ENCODE results near the gene PHRF1. TPM values are rescaled to one million over a fixed set of nuclear protein-coding genes. Genes with fewer than 3 reads are reported as not detected.

PHRF1 gene
- total RNA-seq, 2 donors from 2014 or later, result 12.4 to 14.2 TPM

- H3K4me3 ChIP-seq, result no peak overlapping the region
- TF ChIP-seq, protein P1, sequence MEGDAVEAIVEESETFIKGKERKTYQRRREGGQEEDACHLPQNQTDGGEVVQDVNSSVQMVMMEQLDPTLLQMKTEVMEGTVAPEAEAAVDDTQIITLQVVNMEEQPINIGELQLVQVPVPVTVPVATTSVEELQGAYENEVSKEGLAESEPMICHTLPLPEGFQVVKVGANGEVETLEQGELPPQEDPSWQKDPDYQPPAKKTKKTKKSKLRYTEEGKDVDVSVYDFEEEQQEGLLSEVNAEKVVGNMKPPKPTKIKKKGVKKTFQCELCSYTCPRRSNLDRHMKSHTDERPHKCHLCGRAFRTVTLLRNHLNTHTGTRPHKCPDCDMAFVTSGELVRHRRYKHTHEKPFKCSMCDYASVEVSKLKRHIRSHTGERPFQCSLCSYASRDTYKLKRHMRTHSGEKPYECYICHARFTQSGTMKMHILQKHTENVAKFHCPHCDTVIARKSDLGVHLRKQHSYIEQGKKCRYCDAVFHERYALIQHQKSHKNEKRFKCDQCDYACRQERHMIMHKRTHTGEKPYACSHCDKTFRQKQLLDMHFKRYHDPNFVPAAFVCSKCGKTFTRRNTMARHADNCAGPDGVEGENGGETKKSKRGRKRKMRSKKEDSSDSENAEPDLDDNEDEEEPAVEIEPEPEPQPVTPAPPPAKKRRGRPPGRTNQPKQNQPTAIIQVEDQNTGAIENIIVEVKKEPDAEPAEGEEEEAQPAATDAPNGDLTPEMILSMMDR (IDR thresholded peaks at IDR 0.05), result no peak
- no peaks in the 10 kb centered on the region for H3K9me3 ChIP-seq
- H3K36me3 ChIP-seq, result peaks cover 24% of the 10 kb centered on the region
- no peak for DNase-seq (ENCODE audit: low spot score)
- no peaks in the 10 kb centered on the region for H3K27me3 ChIP-seq
- peaks cover 0 to 10% of the 10 kb centered on the region in 2 donors for H3K4me1 ChIP-seq
- no peak overlapping the region for H3K27ac ChIP-seq
These were observed 84.6 kb downstream of the PHRF1 start for GRCh38 chr11:660681-661444.

MicroRNAs within 50 kb of the gene (microRNA counts, 767-probe panel; counts per million panel counts)
- microRNA hsa-miR-210, result 0 to 1,387 counts per million in 2 donors

Small RNAs within 50 kb of the gene (microRNA-seq; reads per million reads assigned to microRNA genes)
- gene MIR210 (ENCODE audit: borderline number of aligned reads in 2 of 2, borderline replicate concordance in 1 of 2), result 118 to 158 reads per million in 2 donors

Other genes with a start within 250 kb of the PHRF1 start
- gene B4GALNT4, start 207.0 kb upstream of the PHRF1 start, total RNA-seq, result under 1 TPM in 1 of 2 donors, not detected in 1; 0.39 TPM
- 1 to 10 TPM in 1 of 2 donors, under 1 TPM in 1; 0.43 to 1.0 TPM for gene PKP3, start 182.3 kb upstream of the PHRF1 start, total RNA-seq
- gene SIGIRR, start 161.5 kb upstream of the PHRF1 start, total RNA-seq, result 10 to 100 TPM; 26.6 to 33.3 TPM
- gene ANO9, start 134.5 kb upstream of the PHRF1 start, total RNA-seq, result under 1 TPM; 0.11 to 0.75 TPM
- 10 to 100 TPM; 26.8 to 32.5 TPM for gene PTDSS2, start 126.2 kb upstream of the PHRF1 start, total RNA-seq
- 100 to 1,000 TPM; 185 to 248 TPM for gene RNH1, start 69.2 kb upstream of the PHRF1 start, total RNA-seq
- gene HRAS, start 40.9 kb upstream of the PHRF1 start, total RNA-seq, result 10 to 100 TPM; 31.7 to 48.1 TPM
- under 1 TPM; 0.12 to 0.15 TPM for gene LRRC56, start 38.9 kb upstream of the PHRF1 start, total RNA-seq
- under 1 TPM; 0.33 to 0.86 TPM for gene LMNTD2, start 15.7 kb upstream of the PHRF1 start, total RNA-seq
- gene RASSF7, start 15.5 kb upstream of the PHRF1 start, total RNA-seq, result 10 to 100 TPM in 1 of 2 donors, 1 to 10 TPM in 1; 8.5 to 13.0 TPM
- 10 to 100 TPM in 1 of 2 donors, 1 to 10 TPM in 1; 9.6 to 14.9 TPM for gene IRF7, start 39.5 kb downstream of the PHRF1 start, total RNA-seq
- gene CDHR5, start 48.5 kb downstream of the PHRF1 start, total RNA-seq, result not detected
- gene SCT, start 50.7 kb downstream of the PHRF1 start, total RNA-seq, result not detected
- gene DRD4, start 60.8 kb downstream of the PHRF1 start, total RNA-seq, result not detected
- gene DEAF1, start 118.8 kb downstream of the PHRF1 start, total RNA-seq, result 10 to 100 TPM; 15.5 to 26.6 TPM
- gene TMEM80, start 119.3 kb downstream of the PHRF1 start, total RNA-seq, result 10 to 100 TPM; 12.5 to 20.7 TPM
- gene EPS8L2, start 129.8 kb downstream of the PHRF1 start, total RNA-seq, result 1 to 10 TPM; 4.7 to 7.5 TPM
- 100 to 1,000 TPM in 1 of 2 donors, 10 to 100 TPM in 1; 90.3 to 111 TPM for gene TALDO1, start 171.0 kb downstream of the PHRF1 start, total RNA-seq
- gene GATD1, start 201.0 kb downstream of the PHRF1 start, total RNA-seq, result 10 to 100 TPM; 13.3 to 29.8 TPM
- 1 to 10 TPM in 1 of 2 donors, not detected in 1; 1.1 TPM for gene CEND1, start 213.6 kb downstream of the PHRF1 start, total RNA-seq
- gene SLC25A22, start 221.8 kb downstream of the PHRF1 start, total RNA-seq, result 1 to 10 TPM; 2.7 to 5.6 TPM
- 10 to 100 TPM in 1 of 2 donors, 1 to 10 TPM in 1; 6.0 to 12.1 TPM for gene PIDD1, start 228.8 kb downstream of the PHRF1 start, total RNA-seq
- 100 to 1,000 TPM; 145 to 384 TPM for gene RPLP2, start 233.5 kb downstream of the PHRF1 start, total RNA-seq
- 100 to 1,000 TPM in 1 of 2 donors, 10 to 100 TPM in 1; 94.4 to 123 TPM for gene PNPLA2, start 242.4 kb downstream of the PHRF1 start, total RNA-seq

Measured in right atrium auricular region (tissue), 2 donors.